ENCODE results near the gene TRIM65. TPM values are rescaled to one million over a fixed set of nuclear protein-coding genes. Genes with fewer than 3 reads are reported as not detected.
"Not testable (repeated sequence)": the region's sequence is repeated elsewhere in the genome, so short reads cannot be mapped to it uniquely, and the experiment has no call there.

TRIM65 gene
- total RNA-seq, 1 experiment from 2014 or later, result 32.7 TPM

DNA sequence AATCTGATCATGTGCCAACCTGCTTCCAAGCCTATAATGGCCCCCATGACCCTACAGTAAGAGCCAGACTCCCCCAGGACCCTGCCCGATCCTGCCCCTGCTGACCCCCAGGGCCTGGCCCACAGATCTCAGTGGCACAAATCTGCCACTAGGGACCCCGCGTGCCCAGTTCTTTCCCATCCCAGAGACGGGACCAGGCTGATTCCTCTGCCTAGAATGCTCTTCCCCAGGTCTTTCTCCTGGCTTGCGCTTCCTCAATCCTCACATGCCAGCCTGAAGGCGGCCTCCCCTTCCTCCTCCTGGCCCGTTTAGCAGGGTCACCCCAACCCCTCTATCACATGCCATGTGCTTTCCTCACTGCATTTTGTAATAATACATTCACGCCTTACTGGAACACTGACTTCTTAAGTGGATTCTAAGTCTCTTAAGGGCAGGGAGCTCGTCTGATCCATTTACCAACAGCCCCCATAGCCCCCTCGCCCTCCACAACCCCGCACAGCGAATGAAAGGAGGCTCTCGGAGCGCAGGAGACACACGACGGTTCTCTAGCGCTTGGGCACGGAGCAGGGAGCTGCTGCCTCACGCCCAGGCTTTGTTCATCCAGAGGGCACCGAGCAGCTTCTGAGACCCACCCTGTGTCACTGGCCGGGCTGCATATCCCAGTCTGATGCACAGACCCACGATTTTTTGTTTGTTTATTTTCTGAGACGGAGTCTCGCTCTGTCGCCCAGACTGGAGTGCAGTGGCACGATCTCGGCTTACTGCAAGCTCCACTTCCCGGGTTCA, 1.2 kb downstream of the TRIM65 start:
- no peak for DNase-seq (ENCODE audit: low spot score)

DNA sequence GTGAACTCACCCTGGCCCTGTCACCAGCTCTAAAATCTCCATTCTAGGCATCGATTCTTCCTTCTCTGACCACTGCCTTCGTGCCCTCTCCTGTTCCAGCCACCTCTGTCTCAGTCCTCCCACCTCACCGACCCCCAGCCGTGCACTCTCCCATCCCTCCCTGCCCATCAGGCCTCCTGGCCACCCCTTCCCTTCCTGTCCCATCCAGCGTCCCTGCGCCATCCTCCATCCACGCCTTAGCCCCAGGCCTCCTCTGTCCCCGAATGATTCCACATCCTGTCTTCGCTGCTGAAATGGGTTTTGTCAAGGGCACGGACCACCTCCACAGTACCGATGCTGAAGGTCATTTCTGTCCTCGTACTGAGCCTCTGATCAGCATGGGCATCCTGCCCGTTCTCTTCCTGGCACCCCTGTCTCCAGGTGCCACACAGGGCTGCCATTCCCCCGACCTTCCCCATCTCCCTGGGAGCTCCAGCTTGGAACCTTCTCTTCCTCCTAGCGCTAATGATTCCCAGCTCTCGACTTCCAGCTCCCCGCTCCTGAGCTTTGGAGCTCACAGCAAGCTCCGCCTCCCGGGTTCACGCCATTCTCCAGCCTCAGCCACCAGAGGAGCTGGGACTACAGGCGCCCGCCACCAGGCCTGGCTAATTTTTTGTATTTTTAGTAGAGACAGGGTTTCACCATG, 2.6 kb downstream of the TRIM65 start:
- DNase-seq (ENCODE audit: low spot score), result no peak

DNA sequence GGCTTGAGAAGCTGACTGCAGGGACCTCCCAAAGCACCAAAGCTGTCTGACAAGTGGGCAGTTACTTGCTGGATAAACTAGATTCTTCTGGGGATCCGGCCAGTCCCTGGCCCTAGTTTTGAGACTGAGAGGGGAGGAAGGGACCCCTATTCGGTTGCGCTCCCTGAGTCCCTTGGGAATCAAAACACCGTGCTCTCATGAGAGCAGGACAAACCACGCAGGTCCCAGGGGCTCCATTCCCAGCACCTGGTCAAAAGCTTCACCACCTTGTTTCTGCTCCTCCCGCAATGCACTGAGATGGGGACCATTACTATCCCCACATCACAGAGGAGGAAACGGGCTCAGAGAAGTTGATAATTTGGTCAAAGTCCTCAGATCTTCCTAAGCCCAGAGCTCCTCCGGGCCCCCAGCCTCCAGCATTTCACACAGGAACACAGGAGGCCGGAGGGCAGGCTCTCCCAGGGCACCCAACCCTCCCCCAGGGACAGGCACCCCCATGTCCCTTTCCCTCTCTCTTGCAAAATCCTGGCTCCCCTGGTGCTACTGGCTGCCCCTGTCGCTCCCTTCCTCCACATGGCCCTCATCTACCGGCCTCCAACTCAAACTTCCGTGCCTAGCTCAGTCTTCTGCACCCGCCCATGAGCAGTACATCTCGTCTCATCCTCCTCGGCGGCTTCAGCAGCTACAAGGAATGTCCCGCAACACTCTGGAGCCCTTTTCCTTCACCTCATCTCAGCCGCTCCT, 3.3 kb downstream of the TRIM65 start:
- no peak for DNase-seq (ENCODE audit: low spot score)

DNA sequence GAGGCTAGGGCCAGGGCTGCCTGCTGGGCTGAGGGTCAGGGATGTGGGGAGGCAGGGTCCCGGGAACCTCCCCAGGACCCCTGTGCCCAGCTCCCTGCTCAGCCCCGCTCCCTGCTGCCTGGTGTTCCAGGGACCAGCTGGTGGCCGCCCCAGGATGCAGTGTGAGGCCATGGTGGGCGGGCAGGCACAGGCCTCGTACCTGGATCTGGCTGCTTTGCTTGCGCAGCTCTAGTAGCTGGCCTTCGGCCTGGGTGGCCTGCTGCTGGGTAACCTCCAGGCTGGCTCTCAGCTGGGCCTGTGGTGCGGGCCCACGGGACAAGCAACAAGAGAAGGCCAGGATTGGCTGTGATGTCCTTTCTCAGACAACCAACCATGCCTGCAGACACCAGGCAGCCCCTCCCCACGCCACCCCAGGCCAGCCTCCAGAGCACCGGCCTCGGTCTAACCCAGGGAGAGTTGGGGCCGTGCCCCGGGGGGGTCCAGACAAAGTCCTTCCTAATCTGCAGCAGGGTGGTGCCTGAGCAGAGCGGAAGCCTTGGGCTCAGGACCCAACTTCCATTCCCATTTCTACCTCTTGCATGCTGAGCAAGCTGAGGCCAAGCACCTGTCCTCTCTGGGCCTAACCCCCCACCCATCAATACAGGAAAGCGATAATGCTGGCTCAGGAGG, 4.1 kb downstream of the TRIM65 start:
- DNase-seq (ENCODE audit: low spot score), result no peak

DNA sequence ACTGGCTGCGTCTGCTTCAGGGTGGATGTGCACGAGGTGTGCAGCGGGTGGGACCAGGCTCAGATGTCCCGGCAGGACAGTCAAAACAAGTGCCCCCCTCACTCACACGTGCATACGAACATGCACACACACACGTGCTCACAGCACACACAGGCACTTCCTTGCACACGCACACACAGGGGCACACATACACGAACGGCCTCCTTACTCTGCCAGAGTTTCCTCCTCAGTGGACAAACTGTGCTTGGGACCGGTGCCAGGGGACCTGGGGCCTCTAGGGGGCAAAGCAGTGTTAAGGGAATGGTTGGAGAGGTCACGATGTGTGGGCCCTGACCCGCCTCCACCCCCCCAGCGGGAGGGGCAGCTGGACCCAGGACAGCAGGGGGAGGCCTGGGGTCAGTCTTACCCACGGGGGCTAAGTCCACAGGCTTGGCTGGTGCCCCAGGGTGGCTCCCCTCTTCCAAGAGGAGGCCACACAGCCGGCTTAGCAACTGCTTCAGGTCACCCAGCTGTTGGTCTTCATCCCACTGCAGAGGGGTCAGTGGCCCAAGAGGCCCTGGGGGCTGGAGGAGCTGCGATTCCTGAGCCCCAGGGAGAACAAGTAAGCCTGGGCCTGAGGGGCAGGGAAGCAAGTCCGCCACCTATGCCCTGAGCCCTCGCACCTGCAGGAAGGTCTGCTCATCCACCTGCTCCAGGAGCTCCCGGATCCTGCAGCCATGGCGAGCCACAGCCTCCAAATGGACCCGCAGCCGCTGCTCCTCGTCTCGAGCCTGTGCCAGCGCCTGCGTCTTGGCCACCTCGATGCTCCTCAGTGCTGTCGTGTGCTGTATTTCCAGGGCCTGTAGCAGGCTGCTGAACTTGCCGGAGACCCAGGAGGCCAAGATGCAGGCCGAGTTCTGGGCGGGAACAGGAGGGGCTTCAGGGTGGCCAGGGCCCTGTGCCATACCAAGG, 4.9 kb downstream of the TRIM65 start:
- DNase-seq (ENCODE audit: low spot score), result no peak

DNA sequence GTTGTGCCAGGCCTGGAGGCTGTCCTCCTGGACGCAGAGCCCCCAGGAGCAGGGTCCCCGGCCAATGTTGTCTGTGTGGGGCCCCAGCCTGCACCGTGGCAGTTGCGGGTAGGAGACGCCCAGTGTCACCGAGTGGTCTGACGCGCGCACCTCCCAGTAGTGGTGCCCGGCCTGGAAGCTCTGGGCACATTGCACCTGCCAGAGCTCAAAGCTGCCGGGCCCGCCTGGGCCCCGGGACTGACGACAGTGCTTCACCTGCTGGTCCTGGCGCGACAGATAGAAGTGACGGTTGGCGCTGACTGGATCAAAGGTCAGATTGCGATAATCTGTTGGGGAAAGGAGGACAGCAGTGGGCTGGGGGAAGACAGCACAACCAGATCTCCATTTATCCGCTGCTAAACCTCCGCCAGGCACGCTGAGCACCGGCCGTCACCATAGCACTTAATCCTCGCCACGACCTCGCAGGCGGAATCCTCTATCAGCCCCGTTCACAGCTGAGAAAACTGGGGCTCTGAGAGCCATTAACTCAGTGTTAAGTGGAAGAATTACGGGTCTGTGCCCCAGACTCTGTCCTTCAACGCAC, 5.6 kb downstream of the TRIM65 start:
- no peak for DNase-seq (ENCODE audit: low spot score)

DNA sequence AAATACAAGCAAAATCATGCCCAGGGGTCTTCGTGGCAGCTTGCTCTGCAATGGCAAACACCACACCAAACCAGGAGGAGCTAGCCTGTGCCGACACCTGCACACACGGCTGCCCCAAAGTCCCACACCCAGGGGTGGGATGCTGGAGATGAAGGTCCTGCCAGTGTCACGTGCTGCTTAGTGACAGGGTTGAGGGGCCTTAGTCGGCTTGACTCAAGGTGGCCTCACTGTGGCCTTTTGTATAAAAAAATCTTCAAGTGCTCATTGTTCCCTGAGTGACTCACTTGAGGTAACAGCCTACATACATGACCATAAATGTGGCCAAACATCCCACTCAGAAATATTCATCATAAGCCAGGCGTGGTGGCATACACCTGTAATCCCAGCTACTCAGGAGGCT, 7.3 kb downstream of the TRIM65 start:
- DNase-seq (ENCODE audit: low spot score), result no peak

DNA sequence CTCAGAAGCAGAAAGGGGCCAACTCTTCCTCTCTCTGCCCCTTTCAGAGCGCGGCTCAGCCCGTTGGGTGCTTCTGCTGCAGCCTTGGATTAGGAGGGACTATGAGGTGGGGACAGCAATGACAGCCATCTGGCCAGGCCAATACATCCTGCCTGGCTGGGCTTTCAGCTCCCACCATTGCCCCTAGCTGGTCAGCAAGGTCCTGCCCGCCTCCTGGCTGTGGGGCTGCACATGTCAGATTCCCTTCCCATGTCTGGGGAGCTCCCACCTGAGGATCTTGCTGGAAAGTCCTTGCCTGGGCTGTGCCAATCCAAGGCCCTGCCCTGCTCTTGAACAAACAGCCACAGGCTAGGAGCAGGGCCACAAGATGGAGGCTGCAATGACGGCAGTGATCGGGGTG, 8.3 kb downstream of the TRIM65 start:
- DNase-seq (ENCODE audit: low spot score), result no peak

DNA sequence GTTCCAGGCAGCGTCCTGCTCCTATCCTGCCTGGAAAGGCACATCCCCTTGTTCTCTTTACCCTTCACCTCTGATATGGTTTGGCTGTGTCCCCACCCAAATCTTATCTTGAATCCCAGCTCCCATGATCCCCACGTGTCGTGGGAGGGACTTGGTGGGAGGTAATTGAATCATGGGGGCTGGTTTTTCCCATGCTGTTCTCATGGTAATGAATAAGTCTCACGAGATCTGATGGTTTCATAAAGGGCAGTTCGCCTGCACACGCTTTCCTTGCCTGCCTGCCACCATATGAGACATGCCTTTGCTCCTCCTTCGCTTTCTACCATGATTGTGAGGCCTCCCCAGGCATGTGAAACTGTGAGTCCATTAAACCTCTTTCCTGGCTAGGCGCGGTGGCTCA, 10.9 kb downstream of the TRIM65 start:
- DNase-seq (ENCODE audit: low spot score), result not testable (repeated sequence)

DNA sequence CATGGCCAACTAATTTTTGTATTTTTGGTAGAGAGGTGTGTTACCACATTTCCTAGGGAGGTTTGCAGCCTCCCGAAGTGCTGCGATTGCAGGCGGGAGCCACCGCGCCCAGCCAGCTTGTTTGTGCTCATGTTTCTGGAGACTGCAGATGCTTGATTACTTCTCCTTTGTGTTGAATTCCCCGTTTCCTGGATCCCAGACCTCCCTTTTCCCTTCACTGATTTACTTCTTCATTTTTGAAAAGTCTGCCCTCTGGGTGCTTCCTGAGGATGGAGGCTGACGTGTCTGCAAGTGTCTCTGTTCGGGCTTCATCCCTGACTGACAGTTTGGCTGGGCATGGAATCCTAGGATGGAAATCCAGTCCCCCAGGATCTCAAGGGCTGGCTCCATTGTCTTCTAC, 11.3 kb downstream of the TRIM65 start:
- no peak for DNase-seq (ENCODE audit: low spot score)

DNA sequence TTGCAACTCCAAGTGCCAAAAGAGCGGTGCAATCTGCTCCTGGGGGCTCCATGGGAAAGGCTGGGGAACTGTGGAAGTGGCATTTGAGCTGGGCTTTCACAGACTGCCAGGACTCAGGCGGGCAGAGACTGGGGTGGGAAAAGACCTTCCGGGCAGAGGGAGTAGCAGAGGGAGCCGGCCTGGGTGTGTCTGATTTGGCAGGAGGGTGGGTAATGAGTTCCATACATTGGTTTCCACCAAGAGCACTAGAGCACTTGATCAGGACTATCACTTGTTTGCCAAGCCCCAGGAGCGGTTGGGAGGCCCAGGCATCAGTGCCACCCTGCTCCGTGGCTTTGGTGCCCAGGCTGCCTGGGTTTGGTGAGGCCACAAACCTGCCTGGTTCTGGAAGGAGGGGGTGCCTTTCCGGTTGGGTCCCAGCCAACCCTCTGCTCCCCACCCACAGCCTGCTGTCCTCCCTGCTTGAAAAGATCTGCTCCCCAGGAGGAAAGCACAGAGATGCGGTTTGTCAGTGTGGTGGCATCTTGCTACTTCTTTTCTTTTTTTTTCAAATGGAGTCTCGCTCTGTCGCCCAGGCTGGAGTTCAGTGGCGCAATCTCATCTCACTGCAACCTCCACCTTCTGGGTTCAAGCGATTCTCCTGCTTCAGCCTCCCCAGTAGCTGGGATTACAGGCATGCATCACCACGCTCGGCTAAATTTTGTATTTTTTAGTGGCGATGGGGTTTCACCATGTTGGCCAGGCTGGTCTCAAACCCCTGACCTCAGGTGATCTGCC, 14.9 kb downstream of the TRIM65 start:
- DNase-seq (ENCODE audit: low spot score), result no peak

DNA sequence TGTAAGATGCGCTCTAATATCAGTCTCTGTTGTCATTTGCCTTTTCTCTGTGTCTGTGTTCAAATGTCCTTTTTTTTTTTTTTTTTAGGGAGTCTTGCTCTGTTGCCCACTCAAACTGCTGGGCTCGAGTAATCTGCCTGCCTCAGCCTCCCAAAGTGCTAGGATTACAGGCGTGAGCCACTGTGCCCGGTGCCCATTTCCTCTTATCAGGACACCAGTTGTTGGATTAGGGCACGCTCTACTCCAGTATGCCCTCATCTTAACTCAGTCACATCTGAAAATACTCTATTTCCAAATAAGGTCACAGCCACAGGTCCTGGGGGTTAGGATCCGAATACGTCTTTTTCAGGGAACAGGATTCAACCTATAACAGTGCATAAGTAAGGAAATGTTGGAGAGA, 16.5 kb downstream of the TRIM65 start:
- no peak for DNase-seq (ENCODE audit: low spot score)

DNA sequence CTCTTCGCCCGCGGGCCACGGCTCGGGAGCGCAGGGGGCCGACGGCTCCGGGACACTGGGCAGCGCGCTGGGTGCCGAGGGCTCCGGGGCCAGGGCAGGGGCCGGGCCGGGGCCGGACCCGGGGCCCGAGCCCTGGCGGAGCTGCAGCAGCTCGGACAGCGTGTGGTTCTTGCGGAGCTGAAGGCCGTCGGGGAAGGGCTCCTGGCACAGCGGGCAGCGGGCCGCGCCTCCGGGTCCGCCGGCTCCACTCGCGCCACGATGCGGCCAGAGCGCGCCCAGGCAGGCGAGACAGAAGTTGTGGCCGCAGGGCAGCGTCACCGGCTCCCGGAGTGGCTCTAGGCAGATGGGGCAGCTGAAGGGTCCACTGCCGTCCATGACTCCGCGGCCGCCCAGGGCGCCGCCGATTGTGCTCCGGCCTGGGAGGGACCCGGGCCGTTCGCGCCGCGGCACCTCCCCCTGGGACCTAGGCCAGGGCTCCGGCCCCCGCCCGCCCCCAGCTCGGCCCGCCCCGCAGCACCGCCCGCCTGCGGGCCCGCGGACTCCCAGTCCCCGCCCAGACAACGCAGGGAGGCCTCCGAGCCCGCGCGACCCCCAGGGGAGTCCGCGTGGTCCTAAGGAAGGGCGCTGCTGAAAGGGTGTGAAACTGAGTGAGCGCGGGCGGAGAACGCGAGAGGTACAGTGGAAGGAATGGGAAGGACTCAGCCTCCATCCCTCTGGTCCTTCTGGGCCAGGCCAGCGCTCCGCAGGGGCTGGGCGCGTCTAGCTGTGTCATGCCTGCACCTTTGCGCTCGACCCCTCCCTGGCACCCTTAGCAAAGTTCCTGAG, 18.4 kb downstream of the TRIM65 start, which contains the start of gene TRIM47:
TRIM47 (minus strand) TSS at position 408 of the 825 bp plus-strand sequence; CDS start at position 375, 33 bp downstream.
- DNase-seq (ENCODE audit: low spot score), result peak; percentile 71

DNA sequence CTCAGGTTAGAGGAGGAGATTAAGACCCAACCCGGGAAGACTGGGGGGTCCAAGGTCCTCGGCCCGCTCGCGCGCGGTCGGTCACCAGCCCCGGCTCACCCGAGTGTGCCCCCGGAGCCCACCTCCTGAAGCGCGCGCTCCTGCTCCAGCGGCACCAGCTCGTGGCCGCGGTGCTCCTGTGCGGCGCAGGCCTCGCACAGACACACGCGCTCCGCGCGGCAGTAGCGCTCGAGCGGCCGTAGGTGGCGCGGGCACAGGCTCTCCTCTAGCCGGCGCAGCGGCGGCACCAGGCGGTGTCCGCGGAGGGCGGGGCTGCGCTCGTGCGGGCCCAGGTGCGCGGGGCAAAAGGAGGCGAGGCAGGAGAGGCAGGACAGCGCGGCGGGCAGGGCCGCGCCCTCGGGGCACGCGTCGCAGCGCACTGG, 19.0 kb downstream of the TRIM65 start:
- DNase-seq (ENCODE audit: low spot score), result peak; percentile 35

DNA sequence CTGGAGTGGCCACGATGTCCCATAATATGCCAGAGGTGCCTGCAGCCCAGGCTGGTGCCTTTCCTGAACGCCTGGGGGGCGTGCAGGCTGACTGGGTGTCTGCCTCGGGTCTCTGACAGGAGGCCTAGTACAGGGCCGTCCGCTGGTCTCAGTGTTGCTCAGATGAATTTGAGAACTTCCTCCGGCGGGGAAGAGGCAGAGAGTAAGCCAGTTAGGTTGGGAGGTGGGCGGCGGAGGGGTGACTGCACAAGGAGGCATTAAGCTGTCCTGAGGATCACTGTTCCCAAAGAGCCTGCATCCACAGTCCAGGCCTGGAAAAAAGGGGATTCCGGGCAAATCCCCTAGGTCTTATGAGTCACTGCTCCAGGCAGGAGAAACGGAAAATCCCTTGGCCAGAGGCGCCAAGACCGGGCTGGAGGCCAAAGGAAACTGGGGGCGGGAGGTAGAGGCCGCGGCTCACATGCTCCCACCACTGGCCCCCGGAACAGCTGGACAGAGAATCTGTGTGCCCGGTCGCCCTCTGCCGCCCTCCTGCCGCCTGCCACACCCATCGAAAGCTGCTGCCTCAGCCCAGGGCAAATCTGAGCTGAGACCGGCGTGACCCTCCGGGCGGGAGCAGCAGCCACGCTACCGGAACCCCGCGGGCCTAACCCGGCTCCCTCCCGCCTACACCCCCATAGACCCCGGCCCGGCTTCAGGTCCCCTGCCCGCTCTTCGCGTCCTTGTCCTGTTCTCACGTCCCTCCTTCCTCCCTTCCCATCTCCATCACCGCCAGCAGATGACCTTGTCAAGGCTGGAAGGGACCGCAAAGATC, 19.6 kb downstream of the TRIM65 start:
- peak; percentile 98 for DNase-seq (ENCODE audit: low spot score)

DNA sequence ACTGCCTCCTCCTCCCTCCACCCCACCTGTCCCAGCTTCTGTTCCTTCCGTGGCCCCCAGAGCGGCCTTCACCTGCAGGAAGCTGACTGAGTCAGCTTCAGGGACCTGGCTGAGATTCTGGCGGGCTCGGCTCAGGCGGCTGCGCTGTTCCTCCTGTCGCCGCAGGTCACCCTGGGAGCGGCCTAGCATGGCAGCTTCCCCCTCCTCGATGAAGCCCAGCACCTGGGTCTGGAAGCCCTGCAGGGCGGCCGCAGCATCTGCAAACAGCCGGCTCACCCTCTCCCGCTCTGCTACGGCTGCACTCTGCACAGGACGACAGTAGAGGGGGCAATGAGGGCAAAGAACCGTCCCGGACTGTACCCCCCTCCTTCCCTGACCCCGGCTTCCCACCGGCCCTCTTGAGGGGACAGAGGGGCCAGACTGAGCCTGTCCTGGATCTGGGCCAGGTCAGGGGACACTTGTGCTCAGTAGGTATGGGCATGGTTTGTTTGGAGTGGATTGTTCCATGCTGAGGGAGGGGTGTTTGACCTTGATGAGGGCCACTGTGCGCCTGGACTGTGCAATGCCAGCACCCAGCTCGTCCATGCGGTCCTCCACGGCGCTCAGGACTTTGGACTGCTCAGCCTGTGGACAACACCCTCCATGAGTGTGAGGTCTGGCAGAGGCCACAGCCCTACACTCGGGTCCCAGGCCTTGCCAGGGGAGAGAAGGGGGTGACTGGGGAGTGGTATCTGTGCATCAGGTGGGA, 20.4 kb downstream of the TRIM65 start:
- no peak for DNase-seq (ENCODE audit: low spot score)

DNA sequence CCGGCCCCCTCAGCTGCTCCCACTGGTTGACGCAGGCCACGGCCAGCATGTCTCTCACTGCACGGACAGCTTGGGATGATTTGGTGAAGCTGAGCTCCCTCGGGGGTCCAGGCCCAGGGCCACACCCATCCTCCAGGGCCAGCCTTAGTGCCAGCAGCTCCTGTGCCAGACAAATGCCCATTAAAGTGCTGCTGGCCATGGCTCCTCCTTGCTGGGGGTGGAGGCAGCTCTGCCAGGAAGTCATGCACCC, 20.9 kb downstream of the TRIM65 start:
- peak; percentile 96 for DNase-seq (ENCODE audit: low spot score)
